H1 (cell line): ENCODE measurements around the gene RGS6. TPM values are rescaled to one million over a fixed set of nuclear protein-coding genes. Genes with fewer than 3 reads are reported as not detected.

Experiments used
- CREB1 ChIP-seq: IDR thresholded peaks from 2 replicates; pipeline ENCODE4 v1.6.1; 2012; ENCODE audit warnings: inconsistent platforms
- GABPA ChIP-seq: IDR thresholded peaks from 2 replicates; pipeline ENCODE4 v1.6.1; 2011; ENCODE audit warnings: mild to moderate bottlenecking, low read length, moderate library complexity, borderline replicate concordance; ENCODE audit not compliant: insufficient read depth
- HDAC2 ChIP-seq, 2 experiments: fragments of 300-600 bp in 1 of 2; sonication (generic) in 1 of 2; IDR thresholded peaks; 2 replicates each; pipeline ENCODE4 v1.6.1; 2011 to 2012; ENCODE audit warnings: low read depth in 2 of 2, low read length in 2 of 2, mild to moderate bottlenecking in 2 of 2, moderate library complexity in 2 of 2, borderline replicate concordance in 1 of 2, inconsistent platforms in 1 of 2
- RFX5 ChIP-seq: IDR thresholded peaks from 2 replicates; pipeline ENCODE4 v1.6.1; 2011; ENCODE audit warnings: low read depth, low read length, improper control_type of control experiment, borderline replicate concordance
- SP4 ChIP-seq: IDR thresholded peaks from 2 replicates; pipeline ENCODE4 v1.6.1; 2012; ENCODE audit warnings: low read length, inconsistent platforms
- polyA plus RNA-seq, 7 experiments: library from polyadenylated mRNA; depleted of rRNA in 3 of 7; stranded (reverse) in 5 of 7; unstranded in 2 of 7; fragments of >200 nt in 5 of 7; fragments of 200-250 nt in 2 of 7; gene quantifications; 1 replicate in 5 of 7; 2 replicates in 1 of 7; 4 replicates in 1 of 7; pipeline versions ENCODE4 v1.2.1 to v1.2.3, GENCODE V29; 2011 to 2013; ENCODE audit warnings: missing spikeins in 2 of 7, mixed read lengths in 2 of 7
- total RNA-seq: library from RNA; stranded (reverse); fragmentation: NEBNext Ultra II Directional; extraction: Animal tissue kit (Norgen Biotek cat#: 25700); gene quantifications from 2 replicates; pipeline ENCODE4 v1.2.1, GENCODE V29; 2021
- TF ChIP-seq, protein P1 (sequence below): IDR thresholded peaks from 2 replicates; pipeline ENCODE4 v1.6.1; 2011; ENCODE audit warnings: low read length, improper control_type of control experiment
- TF ChIP-seq, protein P2 (sequence below), 3 experiments: IDR thresholded peaks; 1 replicate in 2 of 3; 2 replicates in 1 of 3; pipeline versions ENCODE4 v1.5.1 to v1.6.1; 2011; ENCODE audit warnings: low read length in 3 of 3, mild to moderate bottlenecking in 3 of 3, inconsistent platforms in 2 of 3, low read depth in 1 of 3, moderate library complexity in 1 of 3; ENCODE audit not compliant: insufficient read depth in 1 of 3; ENCODE audit errors: control extremely low read depth in 1 of 3

Gene RGS6
- total and polyA plus RNA-seq, 2 of the 8 experiments (the other 6 are each of a cell fraction or from before 2014, with no cell fraction given): 0.26 to 1.1 TPM

DNA sequence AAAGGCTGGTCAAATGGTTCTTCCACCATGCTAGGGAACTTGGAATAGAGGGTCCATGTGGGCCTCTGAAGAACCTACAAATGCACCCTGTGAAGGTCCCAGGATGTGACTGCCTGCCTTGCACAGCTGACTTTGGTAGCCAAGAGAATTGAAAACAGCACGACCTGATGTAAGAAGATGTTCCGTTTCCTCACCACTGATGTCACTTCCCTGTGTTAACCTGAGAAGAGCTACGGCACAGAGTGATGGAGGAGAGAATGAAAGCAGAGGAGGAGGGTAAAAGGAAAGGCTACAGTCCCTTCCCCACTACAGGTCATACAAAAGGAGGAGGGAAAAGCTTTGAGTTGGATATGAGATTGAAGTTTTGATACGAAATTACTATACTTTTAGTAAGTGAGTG lies 328.8 kb downstream of the RGS6 start (continued):
- TF ChIP-seq, protein P1, sequence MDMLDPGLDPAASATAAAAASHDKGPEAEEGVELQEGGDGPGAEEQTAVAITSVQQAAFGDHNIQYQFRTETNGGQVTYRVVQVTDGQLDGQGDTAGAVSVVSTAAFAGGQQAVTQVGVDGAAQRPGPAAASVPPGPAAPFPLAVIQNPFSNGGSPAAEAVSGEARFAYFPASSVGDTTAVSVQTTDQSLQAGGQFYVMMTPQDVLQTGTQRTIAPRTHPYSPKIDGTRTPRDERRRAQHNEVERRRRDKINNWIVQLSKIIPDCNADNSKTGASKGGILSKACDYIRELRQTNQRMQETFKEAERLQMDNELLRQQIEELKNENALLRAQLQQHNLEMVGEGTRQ: no peak
- TF ChIP-seq GABPA: no peak
- no peak for TF ChIP-seq RFX5
- TF ChIP-seq CREB1: no peak
- TF ChIP-seq SP4: no peak
- no peak for TF ChIP-seq HDAC2 (IDR thresholded peaks at IDR 0.05; ENCODE audit: borderline replicate concordance in 1 of 2, low read depth in 2 of 2, low read length in 2 of 2)
- TF ChIP-seq, protein P2, sequence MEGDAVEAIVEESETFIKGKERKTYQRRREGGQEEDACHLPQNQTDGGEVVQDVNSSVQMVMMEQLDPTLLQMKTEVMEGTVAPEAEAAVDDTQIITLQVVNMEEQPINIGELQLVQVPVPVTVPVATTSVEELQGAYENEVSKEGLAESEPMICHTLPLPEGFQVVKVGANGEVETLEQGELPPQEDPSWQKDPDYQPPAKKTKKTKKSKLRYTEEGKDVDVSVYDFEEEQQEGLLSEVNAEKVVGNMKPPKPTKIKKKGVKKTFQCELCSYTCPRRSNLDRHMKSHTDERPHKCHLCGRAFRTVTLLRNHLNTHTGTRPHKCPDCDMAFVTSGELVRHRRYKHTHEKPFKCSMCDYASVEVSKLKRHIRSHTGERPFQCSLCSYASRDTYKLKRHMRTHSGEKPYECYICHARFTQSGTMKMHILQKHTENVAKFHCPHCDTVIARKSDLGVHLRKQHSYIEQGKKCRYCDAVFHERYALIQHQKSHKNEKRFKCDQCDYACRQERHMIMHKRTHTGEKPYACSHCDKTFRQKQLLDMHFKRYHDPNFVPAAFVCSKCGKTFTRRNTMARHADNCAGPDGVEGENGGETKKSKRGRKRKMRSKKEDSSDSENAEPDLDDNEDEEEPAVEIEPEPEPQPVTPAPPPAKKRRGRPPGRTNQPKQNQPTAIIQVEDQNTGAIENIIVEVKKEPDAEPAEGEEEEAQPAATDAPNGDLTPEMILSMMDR (IDR thresholded peaks at IDR 0.05; ENCODE audit: control extremely low read depth in 1 of 3, insufficient read depth in 1 of 3, low read depth in 1 of 3, low read length in 3 of 3): no peak
